ENCODE results near the gene RASAL2. TPM values are rescaled to one million over a fixed set of nuclear protein-coding genes. Genes with fewer than 3 reads are reported as not detected.

Gene RASAL2
- total RNA-seq, 2 donors from 2014 or later, result not detected

Other genes starting within 250 kb of the RASAL2 start
- gene SEC16B, start 124.0 kb upstream of the RASAL2 start, total RNA-seq, result not detected

Measured in natural killer cell treated with Interleukin-12 subunit alpha and Interleukin-12 subunit beta and Interleukin-15 and Interleukin-18, amount 100 ng/mL, for 72 hours (primary cell).